ENCODE measurements around the gene TBK1. TPM values are rescaled to one million over a fixed set of nuclear protein-coding genes. Genes with fewer than 3 reads are reported as not detected.

Gene TBK1
- total RNA-seq, 1 experiment from 2014 or later: 15.9 TPM

- TF ChIP-seq ETV6 (CRISPR knock-in tag; IDR thresholded peaks at IDR 0.05) (no peak; the same call in 1 of the 2 replicates), NFE2L1 (CRISPR knock-in tag; IDR thresholded peaks at IDR 0.05) (no peak), NR1H2 (CRISPR knock-in tag; IDR thresholded peaks at IDR 0.05) (no peak), FOXJ3 (CRISPR knock-in tag; IDR thresholded peaks at IDR 0.05; ENCODE audit: borderline replicate concordance) (no peak), TEAD4 (CRISPR knock-in tag; IDR thresholded peaks at IDR 0.05) (0 out of 2 replicates have a peak, but pooled peaks have one; percentile 14), NR3C1 (CRISPR knock-in tag; conservative IDR thresholded peaks at IDR 0.05; ENCODE audit: low read depth) (no peak), ZNF671 (CRISPR knock-in tag; IDR thresholded peaks at IDR 0.05) (peak; percentile 62; the same call in 1 of the 2 replicates), ZNF512 (CRISPR knock-in tag; IDR thresholded peaks at IDR 0.05; ENCODE audit: borderline replicate concordance) (no peak), RELA (CRISPR knock-in tag; IDR thresholded peaks at IDR 0.05; ENCODE audit: borderline replicate concordance) (no peak), ZBTB43 (CRISPR knock-in tag; IDR thresholded peaks at IDR 0.05) (peak; percentile 55; the same call in 1 of the 2 replicates), AFF4 (CRISPR knock-in tag; IDR thresholded peaks at IDR 0.05; ENCODE audit: borderline replicate concordance) (no peak; the same call in 1 of the 2 replicates), ZNF317 (CRISPR knock-in tag; IDR thresholded peaks at IDR 0.05; ENCODE audit: borderline replicate concordance, low read depth) (0 out of 2 replicates have a peak, but pooled peaks have one; percentile 9), PREB (CRISPR knock-in tag; IDR thresholded peaks at IDR 0.05; ENCODE audit: borderline replicate concordance) (no peak), CBFB (CRISPR knock-in tag; IDR thresholded peaks at IDR 0.05; ENCODE audit: low read depth) (0 out of 2 replicates have a peak, but pooled peaks have one; percentile 57), TP53 (CRISPR knock-in tag; IDR thresholded peaks at IDR 0.05) (peak; percentile 89), CDX4 (CRISPR knock-in tag; IDR thresholded peaks at IDR 0.05; ENCODE audit: borderline replicate concordance) (no peak), ZNF423 (CRISPR knock-in tag; IDR thresholded peaks at IDR 0.05) (no peak)
- TF ChIP-seq, protein P1, sequence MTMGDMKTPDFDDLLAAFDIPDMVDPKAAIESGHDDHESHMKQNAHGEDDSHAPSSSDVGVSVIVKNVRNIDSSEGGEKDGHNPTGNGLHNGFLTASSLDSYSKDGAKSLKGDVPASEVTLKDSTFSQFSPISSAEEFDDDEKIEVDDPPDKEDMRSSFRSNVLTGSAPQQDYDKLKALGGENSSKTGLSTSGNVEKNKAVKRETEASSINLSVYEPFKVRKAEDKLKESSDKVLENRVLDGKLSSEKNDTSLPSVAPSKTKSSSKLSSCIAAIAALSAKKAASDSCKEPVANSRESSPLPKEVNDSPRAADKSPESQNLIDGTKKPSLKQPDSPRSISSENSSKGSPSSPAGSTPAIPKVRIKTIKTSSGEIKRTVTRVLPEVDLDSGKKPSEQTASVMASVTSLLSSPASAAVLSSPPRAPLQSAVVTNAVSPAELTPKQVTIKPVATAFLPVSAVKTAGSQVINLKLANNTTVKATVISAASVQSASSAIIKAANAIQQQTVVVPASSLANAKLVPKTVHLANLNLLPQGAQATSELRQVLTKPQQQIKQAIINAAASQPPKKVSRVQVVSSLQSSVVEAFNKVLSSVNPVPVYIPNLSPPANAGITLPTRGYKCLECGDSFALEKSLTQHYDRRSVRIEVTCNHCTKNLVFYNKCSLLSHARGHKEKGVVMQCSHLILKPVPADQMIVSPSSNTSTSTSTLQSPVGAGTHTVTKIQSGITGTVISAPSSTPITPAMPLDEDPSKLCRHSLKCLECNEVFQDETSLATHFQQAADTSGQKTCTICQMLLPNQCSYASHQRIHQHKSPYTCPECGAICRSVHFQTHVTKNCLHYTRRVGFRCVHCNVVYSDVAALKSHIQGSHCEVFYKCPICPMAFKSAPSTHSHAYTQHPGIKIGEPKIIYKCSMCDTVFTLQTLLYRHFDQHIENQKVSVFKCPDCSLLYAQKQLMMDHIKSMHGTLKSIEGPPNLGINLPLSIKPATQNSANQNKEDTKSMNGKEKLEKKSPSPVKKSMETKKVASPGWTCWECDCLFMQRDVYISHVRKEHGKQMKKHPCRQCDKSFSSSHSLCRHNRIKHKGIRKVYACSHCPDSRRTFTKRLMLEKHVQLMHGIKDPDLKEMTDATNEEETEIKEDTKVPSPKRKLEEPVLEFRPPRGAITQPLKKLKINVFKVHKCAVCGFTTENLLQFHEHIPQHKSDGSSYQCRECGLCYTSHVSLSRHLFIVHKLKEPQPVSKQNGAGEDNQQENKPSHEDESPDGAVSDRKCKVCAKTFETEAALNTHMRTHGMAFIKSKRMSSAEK (CRISPR knock-in tag; IDR thresholded peaks at IDR 0.05; ENCODE audit: borderline replicate concordance): no peak
- TF ChIP-seq, protein P2, sequence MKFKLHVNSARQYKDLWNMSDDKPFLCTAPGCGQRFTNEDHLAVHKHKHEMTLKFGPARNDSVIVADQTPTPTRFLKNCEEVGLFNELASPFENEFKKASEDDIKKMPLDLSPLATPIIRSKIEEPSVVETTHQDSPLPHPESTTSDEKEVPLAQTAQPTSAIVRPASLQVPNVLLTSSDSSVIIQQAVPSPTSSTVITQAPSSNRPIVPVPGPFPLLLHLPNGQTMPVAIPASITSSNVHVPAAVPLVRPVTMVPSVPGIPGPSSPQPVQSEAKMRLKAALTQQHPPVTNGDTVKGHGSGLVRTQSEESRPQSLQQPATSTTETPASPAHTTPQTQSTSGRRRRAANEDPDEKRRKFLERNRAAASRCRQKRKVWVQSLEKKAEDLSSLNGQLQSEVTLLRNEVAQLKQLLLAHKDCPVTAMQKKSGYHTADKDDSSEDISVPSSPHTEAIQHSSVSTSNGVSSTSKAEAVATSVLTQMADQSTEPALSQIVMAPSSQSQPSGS (CRISPR knock-in tag; IDR thresholded peaks at IDR 0.05; ENCODE audit: borderline replicate concordance, low read depth): no peak
Measured at GRCh38 chr12:64404470-64405256, 47.3 kb upstream of the TBK1 start (continued).
